OCI-LY1 (cell line): ENCODE data around the gene RUNX1.

ENCODE experiments used
- EZH2 ChIP-seq: fragments of 200-600 bp; sonication (generic), shearing (Covaris generic); IDR thresholded peaks from 2 replicates; pipeline ENCODE4 v1.8.0; 2017; ENCODE audit warnings: borderline replicate concordance, mixed run types, mild to moderate bottlenecking, antibody characterized with exemption, low read length, moderate library complexity, mixed read lengths
- TF ChIP-seq, protein P1 (sequence below): fragments of 200-600 bp; sonication (generic), shearing (Covaris generic); IDR thresholded peaks from 2 replicates; pipeline ENCODE4 v1.5.1; 2017; ENCODE audit warnings: mild to moderate bottlenecking, antibody characterized with exemption, low read length, moderate library complexity, mixed read lengths

DNA sequence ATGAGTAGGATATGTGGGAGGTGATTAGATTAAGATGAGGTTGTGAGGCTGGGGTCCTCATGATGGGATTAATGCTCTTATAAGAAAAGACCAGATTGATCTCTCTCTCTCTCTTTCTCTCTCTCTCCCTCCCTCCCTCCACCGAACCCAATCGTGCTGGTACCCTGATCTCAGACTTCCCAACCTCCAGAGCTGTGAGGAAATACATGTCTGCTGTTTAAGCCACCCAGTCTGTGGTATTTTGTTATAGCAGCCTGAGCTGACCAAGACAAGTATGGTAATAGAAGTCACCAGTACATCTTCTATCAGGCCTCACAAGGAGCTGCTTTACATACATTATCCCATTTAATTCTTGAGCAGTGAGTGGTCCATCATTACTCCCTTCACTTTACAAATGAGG, 149.8 kb downstream of the RUNX1 start:
- TF ChIP-seq, protein P1, sequence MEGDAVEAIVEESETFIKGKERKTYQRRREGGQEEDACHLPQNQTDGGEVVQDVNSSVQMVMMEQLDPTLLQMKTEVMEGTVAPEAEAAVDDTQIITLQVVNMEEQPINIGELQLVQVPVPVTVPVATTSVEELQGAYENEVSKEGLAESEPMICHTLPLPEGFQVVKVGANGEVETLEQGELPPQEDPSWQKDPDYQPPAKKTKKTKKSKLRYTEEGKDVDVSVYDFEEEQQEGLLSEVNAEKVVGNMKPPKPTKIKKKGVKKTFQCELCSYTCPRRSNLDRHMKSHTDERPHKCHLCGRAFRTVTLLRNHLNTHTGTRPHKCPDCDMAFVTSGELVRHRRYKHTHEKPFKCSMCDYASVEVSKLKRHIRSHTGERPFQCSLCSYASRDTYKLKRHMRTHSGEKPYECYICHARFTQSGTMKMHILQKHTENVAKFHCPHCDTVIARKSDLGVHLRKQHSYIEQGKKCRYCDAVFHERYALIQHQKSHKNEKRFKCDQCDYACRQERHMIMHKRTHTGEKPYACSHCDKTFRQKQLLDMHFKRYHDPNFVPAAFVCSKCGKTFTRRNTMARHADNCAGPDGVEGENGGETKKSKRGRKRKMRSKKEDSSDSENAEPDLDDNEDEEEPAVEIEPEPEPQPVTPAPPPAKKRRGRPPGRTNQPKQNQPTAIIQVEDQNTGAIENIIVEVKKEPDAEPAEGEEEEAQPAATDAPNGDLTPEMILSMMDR = no peak
- TF ChIP-seq EZH2 = no peak
